Esophagus muscularis mucosa (tissue), 4 donors: ENCODE data around the gene ATP8B1. TPM values are rescaled to one million over a fixed set of nuclear protein-coding genes. Genes with fewer than 3 reads are reported as not detected.

Experiments used
- DNase-seq: peaks from one replicate; pipeline ENCODE4 v3.0.0-alpha.2; 2017; ENCODE audit errors: extremely low spot score
- H3K27ac ChIP-seq, 4 donors: fragments of 200-600 bp; sonication (generic); replicated peaks in 1 of 4; 1 replicate in 3 of 4; 2 replicates in 1 of 4; pipeline ENCODE4 v1.5.1; 2016 to 2019; ENCODE audit warnings: mild to moderate bottlenecking in 1 of 4
- H3K27me3 ChIP-seq, 4 donors: fragments of 200-600 bp; sonication (generic); one replicate each; pipeline versions ENCODE4 v1.5.1 to v1.6.0; 2016 to 2019
- H3K36me3 ChIP-seq, 4 donors: fragments of 200-600 bp; sonication (generic); one replicate each; pipeline ENCODE4 v1.5.1; 2016 to 2019
- H3K4me1 ChIP-seq, 4 donors: fragments of 200-600 bp; sonication (generic); one replicate each; pipeline ENCODE4 v1.5.1; 2016 to 2019
- H3K4me3 ChIP-seq, 4 donors: fragments of 200-600 bp; sonication (generic); 1 replicate in 2 of 4; 2 replicates in 2 of 4; pipeline ENCODE4 v1.5.1; 2016 to 2019; ENCODE audit warnings: mild to moderate bottlenecking in 4 of 4, moderate library complexity in 1 of 4
- H3K9me3 ChIP-seq, 4 donors: fragments of 200-600 bp; sonication (generic); 1 replicate in 3 of 4; 2 replicates in 1 of 4; pipeline ENCODE4 v1.5.1; 2016 to 2019
- CTCF ChIP-seq, 3 experiments: fragments of 200-600 bp in 2 of 3; fragments of 450-650 bp in 1 of 3; sonication (generic) in 2 of 3; IDR thresholded peaks; one replicate each; pipeline ENCODE4 v1.5.1; 2017 to 2019; ENCODE audit warnings: antibody characterized with exemption in 3 of 3, mild to moderate bottlenecking in 2 of 3, moderate library complexity in 1 of 3
- EP300 ChIP-seq: sonication (generic); formaldehyde crosslinking; IDR thresholded peaks from one replicate; pipeline ENCODE4 v1.6.1; 2017; ENCODE audit warnings: antibody characterized with exemption
- POLR2A ChIP-seq: fragments of 450-650 bp; IDR thresholded peaks from one replicate; pipeline ENCODE4 v1.6.1; 2017; ENCODE audit warnings: antibody characterized with exemption, moderate library complexity, mild to moderate bottlenecking, low read depth
- POLR2AphosphoS5 ChIP-seq, 2 donors: sonication (generic); formaldehyde crosslinking; IDR thresholded peaks; one replicate each; pipeline ENCODE4 v1.6.1; 2017; ENCODE audit warnings: antibody characterized with exemption in 2 of 2
- WGBS: methylation state at CpG from one replicate; pipeline ENCODE4 v1.1.5; 2018; 5-methylcytosine and 5-hydroxymethylcytosine counted together
- intact Hi-C: fragments of 100-400 bp; cut with DNase I; formaldehyde crosslinking; loops from one replicate; pipeline ENCODE4 v1.15.1; 2023
- small RNA-seq, 3 donors: library from RNA; depleted of rRNA; stranded (forward); fragments of <200 nt; gene quantifications; one replicate each; pipeline ENCODE3, GENCODE V24; 2016
- total RNA-seq, 4 donors: library from RNA; depleted of rRNA; stranded (reverse); fragments of >200 nt; gene quantifications; one replicate each; pipeline versions ENCODE4 v1.1.0 to v1.2.1, GENCODE V29; 2016

Gene ATP8B1
- total RNA-seq, 4 donors from 2014 or later, result 18.3 to 21.9 (median 19.6) TPM

GRCh38 chr18:57621246-57621604 lies 181.9 kb downstream of the ATP8B1 start:
- Histone ChIP-seq H3K27me3 (no peaks in the 10 kb centered on the region), H3K36me3 (peaks cover 0 to 16% (median 8%) of the 10 kb centered on the region in 4 donors), H3K4me1 (peaks cover 25 to 32% (median 27%) of the 10 kb centered on the region in 4 donors), H3K27ac (peak overlapping the region; percentile 90 to 97 (median 94)), H3K4me3 (peak overlapping the region; percentile 69 to 96 (median 88)), H3K9me3 (no peaks in the 10 kb centered on the region)
- WGBS, result 0% methylated on average over 20 of the region's 20 CpGs
- DNase-seq, result no peak
- TF ChIP-seq EP300 (no peak), POLR2A (no peak), CTCF (IDR thresholded peaks at IDR 0.05) (no peak), POLR2AphosphoS5 (IDR thresholded peaks at IDR 0.05) (no peak)
- intact Hi-C loops, result loop anchor here (10.0 kb wide), 2 partner anchors 194 to 424 kb away; partner anchors contain the start of gene NEDD4L

GRCh38 chr18:57619876-57620275 lies 183.2 kb downstream of the ATP8B1 start:
- TF ChIP-seq CTCF (IDR thresholded peaks at IDR 0.05) (no peak), EP300 (no peak), POLR2A (no peak), POLR2AphosphoS5 (IDR thresholded peaks at IDR 0.05) (no peak)
- no peak overlapping the region for H3K27ac ChIP-seq
- no peaks in the 10 kb centered on the region for H3K9me3 ChIP-seq
- 100% methylated on average over 3 of the region's 3 CpGs for WGBS
- H3K4me1 ChIP-seq, result peaks cover 25 to 32% (median 27%) of the 10 kb centered on the region in 4 donors
- DNase-seq, result no peak
- H3K4me3 ChIP-seq, result no peak overlapping the region
- H3K36me3 ChIP-seq, result peaks cover 8 to 28% (median 18%) of the 10 kb centered on the region in 4 donors
- no peaks in the 10 kb centered on the region for H3K27me3 ChIP-seq
- intact Hi-C loops, result loop anchor here (10.0 kb wide), 2 partner anchors 195 to 425 kb away; partner anchors contain the start of gene NEDD4L

- intact Hi-C loops, result no loop called here
- peaks cover 25 to 32% (median 27%) of the 10 kb centered on the region in 4 donors for H3K4me1 ChIP-seq
- H3K27me3 ChIP-seq, result no peaks in the 10 kb centered on the region
- H3K36me3 ChIP-seq, result peaks cover 16 to 38% (median 26%) of the 10 kb centered on the region in 4 donors
- 88% methylated on average over 3 of the region's 3 CpGs for WGBS
- no peak overlapping the region for H3K4me3 ChIP-seq
- DNase-seq, result no peak
- TF ChIP-seq POLR2AphosphoS5 (IDR thresholded peaks at IDR 0.05), result no peak
- no peak for TF ChIP-seq CTCF (IDR thresholded peaks at IDR 0.05)
- no peak for TF ChIP-seq POLR2A
- TF ChIP-seq EP300, result no peak
- no peaks in the 10 kb centered on the region for H3K9me3 ChIP-seq
- no peak overlapping the region for H3K27ac ChIP-seq
Observed at GRCh38 chr18:57618910-57619309, 184.2 kb downstream of the ATP8B1 start.

- Histone ChIP-seq H3K27ac (no peak overlapping the region), H3K27me3 (no peaks in the 10 kb centered on the region), H3K4me3 (no peak overlapping the region), H3K4me1 (no peaks in the 10 kb centered on the region), H3K9me3 (no peaks in the 10 kb centered on the region), H3K36me3 (peaks cover 80 to 100% (median 93%) of the 10 kb centered on the region in 4 donors)
- WGBS, result 92% methylated on average over 1 of the region's 1 CpG
- DNase-seq, result no peak
- intact Hi-C loops, result no loop called here
- TF ChIP-seq EP300, result no peak
- TF ChIP-seq POLR2A, result no peak
- no peak for TF ChIP-seq CTCF (IDR thresholded peaks at IDR 0.05)
- TF ChIP-seq POLR2AphosphoS5 (IDR thresholded peaks at IDR 0.05), result no peak
Observed at GRCh38 chr18:57603871-57604270, 199.2 kb downstream of the ATP8B1 start.

Small RNAs within 50 kb of the gene (small RNA-seq; reads per million reads assigned to genes)
- gene RNU6-742P, result 0 reads per million in 3 donors

Other genes starting within 250 kb of the ATP8B1 start
- 10 to 100 TPM; 24.1 to 37.2 (median 29.2) TPM for gene FECH, start 216.6 kb downstream of the ATP8B1 start, total RNA-seq
- gene NARS1, start 181.5 kb downstream of the ATP8B1 start, total RNA-seq, result 100 to 1,000 TPM in 2 of 4 donors, 10 to 100 TPM in 2; 89.4 to 107 (median 98.5) TPM
- gene NEDD4L, start 240.9 kb upstream of the ATP8B1 start, total RNA-seq, result 10 to 100 TPM; 22.7 to 39.9 (median 34.7) TPM